GM12892 (cell line): ENCODE measurements around the gene UBA6. TPM values are rescaled to one million over a fixed set of nuclear protein-coding genes. Genes with fewer than 3 reads are reported as not detected.
A peak's percentile ranks its signal among the peaks of the same experiment; 100 is the strongest.
"Not testable (repeated sequence)": the region's sequence is repeated elsewhere in the genome, so short reads cannot be mapped to it uniquely, and the experiment has no call there.

Source experiments
- DNase-seq: peaks from one replicate; pipeline ENCODE4 v3.0.0; 2011; ENCODE audit not compliant: insufficient read length
- FAIRE-seq: peaks from 2 replicates; lab custom pipeline; 2011; peaks lifted over from hg19 to GRCh38; lab: Jason Lieb, UNC
- POLR2A ChIP-seq: IDR thresholded peaks from 2 replicates; pipeline ENCODE4 v1.6.1; 2011; ENCODE audit warnings: low read depth, low read length, control low read depth
- POLR2AphosphoS5 ChIP-seq: IDR thresholded peaks from 2 replicates; pipeline ENCODE4 v1.6.1; 2011; ENCODE audit warnings: low read depth, low read length, control low read depth
- TAF1 ChIP-seq: IDR thresholded peaks from 2 replicates; pipeline ENCODE4 v1.6.1; 2011; ENCODE audit warnings: low read depth, mild to moderate bottlenecking, control low read depth, low read length, borderline replicate concordance
- polyA plus RNA-seq: library from polyadenylated mRNA; unstranded; fragments of >200 nt; gene quantifications from one replicate; pipeline ENCODE4 v1.2.1, GENCODE V29; 2012; ENCODE audit warnings: missing spikeins, inconsistent platforms; ENCODE audit not compliant: missing spikeins

UBA6 gene
- polyA plus RNA-seq, result 34.0 TPM

DNA sequence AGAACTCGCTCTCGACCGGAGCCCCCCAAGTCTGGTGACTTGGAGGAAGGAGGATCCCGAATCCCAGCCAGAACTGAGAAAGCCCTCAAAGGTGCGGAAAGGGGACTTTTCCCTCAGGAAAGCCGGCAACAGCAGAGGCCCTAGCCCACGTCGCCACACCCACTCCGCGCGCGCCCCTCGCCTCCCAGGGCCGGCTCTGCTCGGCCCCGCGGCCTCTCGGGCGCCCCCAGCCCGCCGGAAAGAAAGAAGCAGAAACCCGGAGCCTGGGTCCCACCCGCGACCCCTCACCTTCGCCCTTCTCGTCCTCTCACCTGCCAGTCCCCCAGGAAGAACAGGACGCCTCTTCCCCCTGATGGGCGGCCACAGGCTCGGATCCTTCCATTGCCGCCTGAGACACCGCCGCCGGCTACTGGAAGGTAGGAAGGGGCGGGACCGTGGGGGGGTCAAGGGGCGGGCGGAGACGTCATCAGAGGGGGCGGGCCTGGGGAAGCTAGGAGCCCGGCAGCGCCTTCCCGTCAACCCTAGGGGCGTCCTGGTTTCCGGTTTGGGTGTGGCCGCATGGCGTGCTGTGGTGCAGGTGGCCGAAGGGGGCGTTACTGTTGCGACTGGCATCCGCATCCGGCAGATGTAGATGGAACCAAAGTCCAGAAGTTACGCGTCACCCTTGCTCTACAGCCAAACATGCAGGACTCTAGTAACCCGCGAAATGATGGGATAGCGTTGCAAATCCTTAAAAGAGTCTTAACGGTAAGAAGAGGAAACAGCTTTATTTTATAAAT is at the start of gene UBA6:
UBA6 (minus strand) TSS at position 418 of the 779 bp plus-strand sequence; CDS start at position 382, 36 bp downstream.
- peak; percentile 77 for DNase-seq
- TF ChIP-seq POLR2A (peak; percentile 87), TAF1 (peak; percentile 71; the same call in 1 of the 2 replicates), POLR2AphosphoS5 (peak; percentile 90)
- FAIRE-seq, result peak; percentile 99

DNA sequence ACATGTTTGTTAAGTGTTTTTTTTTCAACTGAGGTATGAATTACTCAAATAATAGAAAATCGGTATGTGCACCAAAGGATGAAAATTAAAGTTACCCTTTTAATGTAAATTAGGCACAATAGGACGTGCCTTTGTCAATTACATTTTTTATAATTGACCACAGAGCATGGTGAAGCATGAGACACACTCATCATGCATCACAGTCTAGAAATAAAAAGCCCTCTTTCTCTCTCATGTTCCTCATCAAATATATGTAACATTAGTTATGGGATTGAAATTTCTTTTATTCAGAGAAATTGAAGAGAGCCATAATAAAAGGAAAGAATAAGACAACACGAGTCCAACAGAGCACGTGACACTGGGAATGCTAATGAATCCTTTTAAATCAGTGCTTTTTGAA is 49.7 kb upstream of the UBA6 start:
- DNase-seq (no peak), FAIRE-seq (no peak)
- no peak for TF ChIP-seq TAF1
- TF ChIP-seq POLR2A, result no peak
- no peak for TF ChIP-seq POLR2AphosphoS5

DNA sequence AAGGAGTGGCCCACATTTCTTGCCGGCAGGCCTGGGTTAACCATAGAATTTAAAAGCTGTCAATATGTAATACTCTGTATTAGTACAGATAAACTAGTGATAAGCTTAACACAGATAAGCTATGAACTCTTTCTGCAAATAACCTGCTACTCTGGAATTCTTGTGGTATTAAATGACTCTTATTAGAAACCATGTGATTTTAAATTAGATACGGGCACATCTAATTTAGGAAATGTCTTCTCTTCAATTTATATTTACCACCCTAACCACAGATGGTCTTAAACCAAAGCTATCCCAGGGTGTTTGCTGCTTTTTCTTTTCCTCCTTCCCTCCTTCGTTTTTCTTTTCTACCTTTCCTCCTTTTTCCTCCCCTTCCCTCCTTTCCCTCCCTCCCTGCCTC is 48.3 kb upstream of the UBA6 start:
- no peak for FAIRE-seq
- no peak for DNase-seq
- TF ChIP-seq TAF1 (no peak), POLR2AphosphoS5 (no peak), POLR2A (no peak)

DNA sequence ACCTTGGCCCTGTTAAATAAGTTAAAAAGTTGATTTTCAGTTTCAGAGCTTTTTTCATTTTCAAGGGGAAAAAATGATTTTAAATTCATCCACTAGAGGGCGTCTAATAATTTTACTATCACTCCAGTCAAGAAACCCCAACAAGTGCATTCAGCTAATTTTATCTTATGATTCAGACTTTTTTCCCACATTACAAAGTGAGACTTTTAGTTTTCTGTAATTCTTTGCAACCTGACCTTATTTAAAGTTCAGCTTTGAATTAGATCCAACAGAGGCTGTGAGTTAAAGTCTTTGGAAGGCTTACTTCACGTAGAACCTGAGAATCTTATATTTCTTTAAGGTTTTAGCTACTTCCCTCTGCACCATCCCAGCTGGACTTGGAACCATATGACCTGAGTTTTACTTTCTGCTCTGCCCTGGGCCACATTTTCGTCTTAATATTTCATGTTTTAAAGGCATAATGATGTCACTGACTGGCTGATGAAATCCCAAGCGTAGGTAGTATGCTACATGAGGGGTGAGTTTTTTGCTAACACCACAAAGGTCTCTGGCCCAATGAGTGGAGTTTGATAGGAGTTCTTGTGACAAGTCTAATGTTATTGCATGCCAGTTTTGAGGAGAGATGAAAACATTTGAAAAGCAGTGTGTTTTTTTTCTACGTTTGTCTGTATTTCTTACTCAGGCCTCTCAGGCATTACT is 46.0 kb upstream of the UBA6 start:
- FAIRE-seq (peak; percentile 84), DNase-seq (no peak)
- TF ChIP-seq POLR2A, result no peak
- no peak for TF ChIP-seq POLR2AphosphoS5
- TF ChIP-seq TAF1, result no peak

DNA sequence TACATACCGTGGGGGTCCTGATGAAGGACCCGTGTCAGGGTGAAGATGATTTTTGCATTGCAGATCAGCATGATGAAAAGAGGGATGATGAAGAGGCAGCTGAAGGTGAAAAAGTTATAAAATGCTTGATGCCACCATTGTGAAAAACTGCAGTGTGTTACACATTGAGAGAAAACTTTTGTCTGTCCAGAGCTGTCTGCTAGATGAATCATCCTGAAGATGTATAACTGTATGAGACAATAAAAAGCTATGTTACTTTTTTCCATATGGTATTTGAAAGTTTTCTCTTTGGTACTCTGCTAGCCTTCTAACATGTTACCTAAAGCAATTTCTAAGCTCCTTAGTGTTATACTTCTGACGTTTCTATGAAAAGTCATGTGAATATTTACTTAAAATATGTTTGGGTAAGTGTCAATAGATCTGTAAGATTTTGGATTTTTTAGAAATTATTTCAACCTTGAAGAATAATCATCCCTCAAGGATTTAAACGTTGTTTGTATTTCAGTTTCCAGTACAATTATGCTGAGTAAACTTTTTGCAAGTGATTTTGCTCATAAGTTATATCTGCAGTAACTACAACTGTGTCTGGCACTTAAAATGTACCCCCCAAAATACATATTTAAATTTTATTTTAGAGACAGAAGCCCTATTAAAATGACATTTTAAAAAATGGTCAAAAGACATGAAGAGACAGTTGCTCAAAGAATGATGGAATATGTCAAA is 43.8 kb upstream of the UBA6 start:
- DNase-seq, result no peak
- no peak for TF ChIP-seq POLR2A
- TF ChIP-seq POLR2AphosphoS5, result no peak
- FAIRE-seq, result no peak

DNA sequence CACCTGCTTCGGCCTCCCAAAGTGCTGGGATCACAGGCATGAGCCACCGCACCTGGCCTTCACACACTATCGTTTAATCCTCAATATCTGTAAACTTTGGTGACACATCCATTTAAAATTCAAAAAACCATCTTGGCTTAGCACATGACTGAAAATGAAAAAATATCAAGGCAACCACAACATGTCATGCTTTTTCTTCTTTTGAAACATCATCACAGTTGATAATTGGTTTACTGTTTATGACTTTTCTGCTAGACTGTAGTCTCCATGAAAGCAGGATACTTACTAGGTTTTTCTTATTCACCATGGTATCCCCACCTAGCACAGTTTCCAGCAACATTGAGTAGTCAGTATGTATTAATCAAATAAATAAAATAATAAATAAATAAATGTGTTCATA is 42.2 kb upstream of the UBA6 start:
- FAIRE-seq, result no peak
- DNase-seq, result no peak
- TF ChIP-seq POLR2A (no peak), POLR2AphosphoS5 (no peak), TAF1 (no peak)

DNA sequence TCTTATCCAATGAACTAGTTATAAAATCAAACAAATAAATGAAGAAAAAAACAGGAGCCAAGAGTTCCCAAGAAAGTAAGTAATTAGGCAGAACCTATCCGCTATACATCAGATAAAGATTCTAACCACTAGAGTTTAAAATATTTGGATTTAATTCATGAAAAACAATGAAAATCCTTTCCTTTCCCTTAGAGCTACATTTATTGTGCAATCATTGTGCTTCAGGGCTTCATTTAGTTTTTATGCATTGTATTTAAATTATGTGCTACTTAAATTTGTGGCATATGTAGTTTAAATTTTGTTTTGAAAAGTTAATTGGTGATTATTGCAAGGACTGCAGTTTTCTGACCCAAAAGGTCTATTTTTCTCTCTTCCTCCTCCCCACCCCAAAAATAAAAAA is 35.3 kb upstream of the UBA6 start:
- TF ChIP-seq TAF1 (no peak), POLR2AphosphoS5 (no peak), POLR2A (no peak)
- no peak for FAIRE-seq

DNA sequence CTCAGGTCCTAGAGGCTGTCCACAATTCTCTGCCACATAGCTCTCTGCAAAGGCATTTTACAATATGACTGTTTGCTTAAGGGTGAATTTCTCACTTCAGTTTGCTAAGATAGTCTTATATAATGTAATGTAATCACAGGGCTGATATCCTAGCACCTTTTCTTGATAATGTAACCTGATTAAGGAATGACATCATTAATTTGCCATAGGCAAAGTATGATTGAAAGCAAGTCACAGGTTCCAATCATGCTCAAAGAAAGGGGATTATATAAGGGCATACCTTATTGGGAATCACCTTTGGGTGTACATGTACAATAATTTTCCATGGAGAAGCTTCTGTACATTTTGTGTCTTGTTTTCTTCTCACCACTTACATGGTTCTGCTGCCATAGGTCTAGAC is 34.4 kb upstream of the UBA6 start:
- no peak for FAIRE-seq
- TF ChIP-seq POLR2AphosphoS5 (no peak), POLR2A (no peak), TAF1 (no peak)
- DNase-seq, result no peak

More for the DNA sequence above, 35.3 kb upstream of the UBA6 start:
- no peak for DNase-seq

DNA sequence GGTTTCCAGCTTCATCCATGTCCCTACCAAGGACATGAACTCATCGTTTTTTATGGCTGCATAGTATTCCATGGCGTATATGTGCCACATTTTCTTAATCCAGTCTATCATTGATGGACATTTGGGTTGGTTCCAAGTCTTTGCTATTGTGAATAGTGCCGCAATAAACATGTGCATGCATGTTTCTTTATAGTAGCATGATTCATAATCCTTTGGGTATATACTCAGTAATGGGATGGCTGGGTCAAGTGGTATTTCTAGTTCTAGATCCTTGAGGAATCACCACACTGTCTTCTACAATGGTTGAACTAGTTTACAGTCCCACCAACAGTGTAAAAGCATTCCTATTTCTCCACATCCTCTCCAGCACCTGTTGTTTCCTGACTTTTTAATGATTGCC is 29.6 kb upstream of the UBA6 start:
- not testable (repeated sequence) for DNase-seq, FAIRE-seq

DNA sequence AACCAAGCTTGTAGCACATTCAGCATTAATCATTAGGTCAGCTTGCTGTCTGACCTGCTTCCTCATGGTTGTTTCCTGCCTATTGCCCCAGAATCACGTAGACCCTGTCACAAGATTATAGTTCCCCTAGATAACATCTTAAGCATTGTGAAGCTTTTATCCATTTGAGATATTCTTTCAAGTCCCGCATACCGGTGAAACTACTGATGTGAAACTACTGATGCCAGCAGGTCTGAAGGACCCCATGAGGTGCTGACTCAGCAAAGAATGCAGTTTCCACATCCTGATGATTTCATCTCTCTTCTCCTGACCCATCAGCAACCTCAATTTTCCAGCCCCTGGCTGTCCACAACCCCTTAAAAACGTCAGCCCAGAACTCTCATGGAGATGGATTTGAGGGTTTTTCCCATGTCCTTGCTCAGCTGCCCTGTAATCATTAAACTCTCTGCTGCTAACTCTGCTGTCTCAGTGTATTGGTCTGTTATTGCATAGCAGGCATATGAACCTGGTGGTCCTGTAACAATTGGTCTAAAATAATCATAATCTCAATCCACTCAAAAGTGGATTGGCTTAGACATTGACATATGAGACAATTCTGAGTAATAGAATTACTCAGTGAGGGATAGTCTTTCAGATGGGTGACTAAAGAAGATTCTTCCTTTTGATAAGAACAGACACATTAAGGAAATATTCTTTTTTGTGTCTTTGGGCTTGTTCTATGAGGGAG is 26.3 kb upstream of the UBA6 start:
- TF ChIP-seq POLR2AphosphoS5, result no peak
- DNase-seq (no peak), FAIRE-seq (no peak)

DNA sequence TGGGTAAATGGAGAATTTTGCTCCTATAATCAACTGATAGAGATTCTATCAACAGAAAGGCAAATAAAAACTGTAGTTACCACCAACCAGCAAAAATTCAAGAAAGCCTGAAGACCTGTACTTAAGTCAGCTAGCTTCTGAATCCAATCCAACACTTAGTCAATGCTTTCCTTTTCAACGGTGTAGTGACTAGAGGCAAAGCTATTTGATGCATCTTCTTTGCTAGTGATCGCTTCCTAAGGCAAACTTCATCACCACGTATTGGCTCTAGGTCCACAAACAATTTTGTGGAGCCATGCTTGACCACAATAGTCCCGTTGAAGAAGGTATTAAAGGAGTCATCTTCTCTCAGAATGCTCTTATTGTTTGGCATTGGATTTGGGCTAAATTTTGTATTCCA is 25.0 kb upstream of the UBA6 start:
- no peak for DNase-seq
- no peak for FAIRE-seq
- TF ChIP-seq POLR2A (no peak), POLR2AphosphoS5 (no peak)

DNA sequence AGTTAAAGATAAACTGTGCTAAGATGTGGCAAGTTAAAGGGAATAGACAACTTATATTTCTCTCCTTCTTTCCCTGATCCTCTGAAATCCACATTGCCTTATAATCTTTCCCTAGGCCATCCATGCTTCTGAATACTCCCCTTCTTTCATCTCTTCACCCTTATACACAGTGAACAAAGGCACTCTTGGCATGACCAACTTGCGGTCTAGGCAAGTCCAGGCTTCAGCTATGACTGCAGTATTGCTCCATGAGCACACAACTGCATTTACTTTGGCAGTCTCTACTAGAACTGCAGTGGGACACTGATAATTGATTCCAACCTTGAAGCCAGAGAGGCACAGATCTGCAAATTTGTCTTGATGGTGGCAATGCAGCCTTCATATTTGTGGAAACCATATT is 24.2 kb upstream of the UBA6 start:
- DNase-seq (no peak), FAIRE-seq (no peak)
- TF ChIP-seq POLR2AphosphoS5, result no peak
- no peak for TF ChIP-seq TAF1
- no peak for TF ChIP-seq POLR2A
